Stimulated activated CD4-positive, alpha-beta T cell treated with anti-CD3 and anti-CD28 coated beads, Interleukin-2, amount 100 ng/mL, for 48 hours (primary cell): Measurements from ENCODE around the gene COL4A3.

Experiments
- DNase-seq, 2 donors: peaks; one replicate each; pipeline ENCODE4 v3.0.0-alpha.2; 2020

COL4A3 gene

GRCh38 chr2:227349989-227350612 lies 185.7 kb downstream of the COL4A3 start:
- DNase-seq, result no peak

- DNase-seq, result no peak
Observed at GRCh38 chr2:227351639-227352038, 187.2 kb downstream of the COL4A3 start.

- DNase-seq, result no peak
Observed at GRCh38 chr2:227360351-227360750, 195.9 kb downstream of the COL4A3 start.

GRCh38 chr2:227363756-227364155 lies 199.3 kb downstream of the COL4A3 start:
- DNase-seq, result no peak
